Activated CD4-positive, alpha-beta T cell treated with anti-CD3 and anti-CD28 coated beads for 48 hours (primary cell): ENCODE measurements around the gene ATG9A.
"Not testable (repeated sequence)": the region's sequence is repeated elsewhere in the genome, so short reads cannot be mapped to it uniquely, and the experiment has no call there.

ENCODE experiments used
- DNase-seq: peaks from one replicate; pipeline ENCODE4 v3.0.0-alpha.2; 2020

The ATG9A gene

DNA sequence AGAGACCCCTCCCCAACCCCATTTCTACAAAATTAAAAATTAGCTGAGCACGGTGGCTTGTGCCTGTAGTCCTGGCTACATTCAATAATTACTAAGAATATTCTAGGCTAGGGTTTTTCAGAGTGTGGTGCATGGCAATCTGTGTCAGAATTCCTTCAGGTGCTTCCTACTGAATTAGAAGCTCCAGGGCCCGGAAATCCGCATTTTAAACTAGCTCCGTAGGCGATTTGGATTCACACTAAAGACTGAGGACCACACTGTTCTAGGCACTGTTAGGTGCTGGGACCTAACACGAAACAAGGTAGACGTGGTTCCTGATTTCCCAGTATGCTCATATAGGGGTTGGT is 23.5 kb downstream of the ATG9A start:
- no peak for DNase-seq

DNA sequence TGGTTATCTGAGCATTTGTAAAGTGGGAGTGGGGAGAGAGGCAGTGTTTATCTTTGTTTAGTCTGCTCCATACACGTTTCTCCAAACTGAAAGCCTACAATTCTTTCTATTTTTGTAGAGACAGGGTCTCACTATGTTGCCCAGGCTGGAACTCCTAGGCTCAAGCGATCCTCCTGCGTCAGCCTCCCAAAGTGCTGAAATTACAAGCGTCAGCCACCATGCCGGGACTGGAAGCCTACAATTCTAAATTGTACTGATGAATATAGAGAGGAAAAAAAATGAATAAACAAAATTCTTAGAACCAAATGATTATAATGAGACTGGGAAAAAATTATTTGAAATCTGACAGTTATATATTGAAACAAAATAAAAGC is 24.3 kb downstream of the ATG9A start:
- DNase-seq = no peak

DNA sequence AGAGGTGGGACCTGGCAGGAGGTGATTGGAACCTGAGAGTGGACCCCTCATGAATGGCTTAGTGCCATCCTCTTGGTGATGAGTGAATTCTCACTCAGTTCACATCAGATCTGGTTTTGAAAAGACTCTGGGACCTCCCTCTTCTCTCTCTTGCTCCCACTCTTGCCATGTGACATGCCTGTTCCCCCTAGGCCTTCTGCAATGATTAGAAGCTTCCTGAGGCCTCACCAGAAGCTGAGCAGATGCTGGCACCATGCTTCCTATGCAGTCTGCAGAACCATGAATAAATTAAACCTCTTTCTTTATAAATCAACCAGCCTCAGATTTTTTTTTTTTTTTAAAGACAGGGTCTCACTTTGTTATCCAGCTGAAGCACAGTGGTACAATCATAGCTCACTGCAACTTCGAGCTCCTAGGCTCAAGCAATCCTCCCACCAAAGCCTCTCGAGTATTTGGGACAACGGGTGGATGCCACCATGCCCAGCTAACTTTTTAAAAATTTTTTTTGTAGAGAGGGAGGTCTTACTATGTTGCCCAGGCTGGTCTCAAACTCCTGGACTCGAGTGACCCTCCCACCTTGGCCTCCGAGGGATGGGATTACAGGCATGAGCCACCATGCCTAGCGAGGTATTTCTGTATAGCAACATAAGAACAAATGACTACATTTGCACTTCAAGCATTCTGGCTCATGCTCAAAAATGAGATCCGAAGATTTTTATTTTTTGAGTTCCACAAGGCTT is 24.8 kb downstream of the ATG9A start:
- no peak for DNase-seq

DNA sequence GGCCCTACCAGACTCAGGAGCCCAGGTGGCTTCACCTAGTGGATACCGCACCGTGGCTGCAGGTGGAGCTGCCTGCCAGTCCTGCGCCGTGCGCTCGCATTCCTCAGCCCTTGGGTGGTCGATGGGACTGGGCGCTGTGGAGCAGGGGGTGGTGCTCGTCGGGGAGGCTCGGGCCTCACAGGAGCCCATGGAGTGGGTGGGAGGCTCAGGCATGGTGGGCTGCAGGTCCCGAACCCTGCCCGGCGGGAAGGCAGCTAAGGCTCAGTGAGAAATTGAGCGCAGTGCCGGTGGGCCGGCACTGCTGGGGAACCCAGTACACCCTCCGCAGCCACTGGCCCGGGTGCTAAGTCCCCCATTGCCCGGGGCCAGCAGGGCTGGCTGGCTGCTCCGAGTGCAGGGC is 28.1 kb downstream of the ATG9A start:
- not testable (repeated sequence) for DNase-seq

DNA sequence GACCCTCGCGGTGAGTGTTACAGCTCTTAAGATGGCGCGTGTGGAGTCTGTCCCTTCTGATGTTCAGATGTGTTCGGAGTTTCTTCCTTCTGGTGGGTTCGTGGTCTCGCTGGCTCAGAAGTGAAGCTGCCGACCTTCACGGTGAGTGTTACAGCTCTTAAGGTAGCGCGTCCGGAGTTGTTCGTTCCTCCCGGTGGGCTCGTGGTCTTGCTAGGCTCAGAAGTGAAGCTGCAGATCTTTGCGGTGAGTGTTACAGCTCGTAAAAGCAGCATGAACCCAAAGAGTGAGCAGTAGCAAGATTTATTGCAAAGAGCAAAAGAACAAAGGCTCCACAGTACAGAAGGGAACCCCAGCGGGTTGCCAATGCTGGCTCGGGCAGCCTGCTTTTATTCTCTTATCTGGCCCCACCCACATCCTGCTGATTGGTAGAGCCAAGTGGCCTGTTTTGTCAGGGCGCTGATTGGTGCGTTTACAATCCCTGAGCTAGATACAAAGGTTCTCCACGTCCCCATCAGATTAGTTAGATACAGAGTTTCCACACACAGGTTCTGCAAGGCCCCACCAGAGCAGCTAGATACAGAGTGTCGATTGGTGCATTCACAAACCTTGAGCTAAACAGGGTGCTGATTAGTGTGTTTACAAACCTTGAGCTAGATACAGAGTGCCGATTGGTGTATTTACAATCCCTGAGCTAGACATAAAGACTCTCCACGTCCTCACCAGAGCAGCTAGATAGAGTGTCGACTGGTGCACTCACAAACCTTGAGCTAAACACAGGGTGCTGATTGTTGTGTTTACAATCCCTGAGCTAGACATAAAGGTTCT is 28.7 kb downstream of the ATG9A start:
- DNase-seq = peak; percentile 26

DNA sequence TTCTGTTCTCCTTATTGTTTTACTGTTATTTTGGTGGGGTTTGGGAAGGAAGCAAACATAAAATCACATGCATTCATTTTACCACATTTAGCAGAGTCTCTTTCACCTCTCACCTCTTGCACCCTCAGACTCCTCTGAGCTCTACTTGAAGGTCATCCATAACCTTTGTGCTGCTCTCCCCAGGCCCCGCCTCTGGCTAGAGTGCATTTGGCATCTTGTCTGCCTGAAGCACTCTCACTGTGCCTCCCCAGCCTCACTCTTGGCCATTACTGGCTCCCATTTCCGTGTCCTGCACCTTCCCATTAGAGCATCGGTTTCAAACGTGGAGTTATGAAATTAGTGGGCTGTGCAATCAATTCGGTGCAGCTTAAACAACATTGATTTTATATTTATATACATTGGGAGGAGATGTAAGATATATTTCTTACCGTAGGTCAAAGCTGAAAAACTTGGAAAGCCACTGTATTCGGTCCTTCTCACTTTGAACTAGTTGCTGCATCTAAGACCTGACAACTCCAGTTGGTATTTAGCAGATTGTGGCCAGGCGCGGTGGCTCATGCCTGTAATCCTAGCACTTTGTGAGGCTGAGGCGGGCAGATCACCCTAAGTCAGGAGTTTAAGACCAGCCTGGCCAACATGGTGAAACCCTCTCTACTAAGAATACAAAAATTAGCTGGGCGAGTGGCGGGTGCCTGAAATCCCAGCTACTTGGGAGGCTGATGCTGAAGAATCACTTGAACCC is 29.8 kb downstream of the ATG9A start:
- DNase-seq = no peak

DNA sequence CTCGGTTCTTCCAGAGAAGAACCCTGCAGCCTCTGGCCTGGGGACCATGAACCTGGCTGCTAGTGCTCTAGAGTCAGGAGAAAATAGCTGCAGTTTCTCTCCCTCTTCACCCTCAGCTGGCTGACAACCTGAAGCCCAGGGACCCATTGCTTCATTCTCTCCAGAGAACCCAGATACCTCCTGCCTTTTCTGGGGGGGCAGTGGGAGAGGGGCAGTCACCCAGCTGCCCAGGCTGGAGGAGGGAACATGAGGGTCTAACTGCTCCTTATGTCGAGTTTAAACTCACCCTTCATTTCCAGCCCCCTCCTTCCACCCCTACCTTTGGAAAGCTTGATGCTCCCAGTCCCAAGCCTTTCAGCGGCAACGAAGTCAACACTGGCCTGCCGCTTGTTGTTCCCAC is 30.5 kb downstream of the ATG9A start:
- no peak for DNase-seq

DNA sequence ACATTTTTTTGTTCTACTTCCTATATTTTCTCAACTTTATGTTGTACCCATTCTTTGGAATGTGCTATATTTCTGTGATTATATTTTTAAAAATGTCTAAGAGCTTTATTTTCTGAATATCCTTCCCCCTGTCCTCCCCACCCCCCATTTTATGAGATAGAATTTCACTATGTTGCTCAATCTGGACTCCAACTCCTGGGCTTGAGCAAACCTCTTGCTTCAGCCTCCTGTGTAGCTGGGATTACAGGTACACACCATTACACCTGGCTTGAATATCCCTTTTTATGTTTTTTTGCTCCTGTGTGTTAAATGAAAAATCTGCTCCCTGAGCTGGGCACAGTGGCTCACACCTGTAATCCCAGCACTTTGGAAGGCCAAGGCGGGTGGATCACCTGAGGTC is 32.0 kb downstream of the ATG9A start:
- DNase-seq = no peak

DNA sequence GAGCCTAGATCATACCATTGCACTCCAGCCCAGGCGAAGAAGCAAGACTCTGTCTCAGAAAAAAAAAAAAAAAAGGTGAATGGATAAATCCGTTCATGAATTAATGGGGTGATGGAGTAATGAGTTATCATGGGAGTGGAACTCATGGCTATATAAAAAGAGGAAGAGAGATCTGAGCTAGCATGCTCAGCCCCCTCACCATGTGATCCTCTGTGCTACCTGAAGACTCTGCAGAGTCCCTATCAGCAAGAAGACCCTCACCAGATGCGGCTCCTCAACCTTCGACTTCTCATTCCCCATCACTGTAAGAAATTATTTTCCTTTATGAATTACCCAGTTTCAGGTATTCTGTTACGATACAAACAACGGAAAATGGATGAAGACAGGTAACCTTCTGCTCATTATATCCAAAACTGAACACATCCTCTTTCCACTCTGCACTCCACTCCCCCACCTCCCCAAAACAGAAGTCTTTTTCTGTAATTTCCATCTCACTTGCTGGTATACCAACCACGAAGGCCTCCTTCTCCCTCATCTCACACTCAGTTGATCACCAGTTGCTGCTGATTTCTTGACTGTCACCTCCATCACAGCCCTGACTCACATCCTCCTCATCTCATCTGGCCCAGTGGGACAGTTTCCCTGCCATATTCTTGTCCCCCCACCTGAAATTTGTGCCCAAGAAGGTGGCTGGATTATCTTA is 42.5 kb downstream of the ATG9A start:
- peak; percentile 42 for DNase-seq

DNA sequence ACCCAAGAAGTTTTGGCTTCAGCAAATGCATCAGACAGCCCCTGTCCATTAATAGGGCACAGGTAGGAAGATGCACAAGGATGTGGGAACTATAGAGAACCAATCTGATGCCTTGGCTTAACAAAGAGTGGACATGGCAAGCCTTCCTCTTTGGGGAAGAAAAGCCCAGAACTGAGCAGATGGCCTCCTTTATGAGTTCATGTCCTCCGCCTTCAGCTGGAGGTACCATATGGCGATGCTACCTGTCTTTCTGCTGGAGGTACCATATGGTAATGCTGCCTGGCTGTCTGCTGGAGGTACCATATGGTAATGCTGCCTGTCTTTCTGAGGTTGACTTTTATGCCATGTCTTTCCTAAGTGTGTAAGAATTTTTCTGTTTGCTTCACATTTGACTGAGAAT is 45.3 kb downstream of the ATG9A start:
- DNase-seq = no peak

DNA sequence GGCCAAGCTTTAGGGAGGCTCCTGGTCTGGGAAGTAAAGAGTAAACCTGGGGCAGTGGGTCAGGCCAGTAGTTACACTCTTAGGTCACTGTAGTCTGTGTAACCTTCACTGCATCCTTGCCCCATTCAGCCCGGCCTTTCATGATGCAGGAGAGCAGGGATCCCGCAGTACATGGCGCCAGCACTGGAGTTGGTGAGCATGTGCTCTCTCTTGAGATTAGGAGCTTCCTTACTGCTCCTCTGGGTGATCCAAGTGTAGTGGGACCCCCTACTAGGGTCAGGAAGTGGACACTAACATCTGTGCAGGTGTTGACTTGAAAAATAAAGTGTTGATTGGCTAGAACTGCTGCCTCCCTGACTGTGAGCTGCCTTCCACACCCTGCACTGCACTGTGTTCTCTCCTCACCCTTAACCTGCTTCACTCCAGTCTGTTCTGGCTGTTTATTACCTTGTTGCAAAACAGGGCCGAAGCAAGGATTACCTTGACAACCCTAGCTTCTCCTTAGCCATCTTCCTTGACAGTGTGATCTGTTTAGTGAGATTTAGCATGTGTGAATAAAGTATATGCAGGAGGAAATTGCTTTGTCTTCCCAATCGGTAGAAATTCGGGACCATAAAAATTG is 46.2 kb downstream of the ATG9A start:
- no peak for DNase-seq

DNA sequence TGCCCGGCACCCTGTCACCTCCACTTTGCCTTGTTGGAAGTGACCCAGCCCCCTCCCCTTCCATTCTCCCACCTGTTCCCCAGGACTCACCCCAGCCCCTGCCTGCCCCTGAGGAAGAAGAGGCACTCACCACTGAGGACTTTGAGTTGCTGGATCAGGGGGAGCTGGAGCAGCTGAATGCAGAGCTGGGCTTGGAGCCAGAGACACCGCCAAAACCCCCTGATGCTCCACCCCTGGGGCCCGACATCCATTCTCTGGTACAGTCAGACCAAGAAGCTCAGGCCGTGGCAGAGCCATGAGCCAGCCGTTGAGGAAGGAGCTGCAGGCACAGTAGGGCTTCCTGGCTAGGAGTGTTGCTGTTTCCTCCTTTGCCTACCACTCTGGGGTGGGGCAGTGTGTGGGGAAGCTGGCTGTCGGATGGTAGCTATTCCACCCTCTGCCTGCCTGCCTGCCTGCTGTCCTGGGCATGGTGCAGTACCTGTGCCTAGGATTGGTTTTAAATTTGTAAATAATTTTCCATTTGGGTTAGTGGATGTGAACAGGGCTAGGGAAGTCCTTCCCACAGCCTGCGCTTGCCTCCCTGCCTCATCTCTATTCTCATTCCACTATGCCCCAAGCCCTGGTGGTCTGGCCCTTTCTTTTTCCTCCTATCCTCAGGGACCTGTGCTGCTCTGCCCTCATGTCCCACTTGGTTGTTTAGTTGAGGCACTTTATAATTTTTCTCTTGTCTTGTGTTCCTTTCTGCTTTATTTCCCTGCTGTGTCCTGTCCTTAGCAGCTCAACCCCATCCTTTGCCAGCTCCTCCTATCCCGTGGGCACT is 46.9 kb downstream of the ATG9A start:
- peak; percentile 26 for DNase-seq

DNA sequence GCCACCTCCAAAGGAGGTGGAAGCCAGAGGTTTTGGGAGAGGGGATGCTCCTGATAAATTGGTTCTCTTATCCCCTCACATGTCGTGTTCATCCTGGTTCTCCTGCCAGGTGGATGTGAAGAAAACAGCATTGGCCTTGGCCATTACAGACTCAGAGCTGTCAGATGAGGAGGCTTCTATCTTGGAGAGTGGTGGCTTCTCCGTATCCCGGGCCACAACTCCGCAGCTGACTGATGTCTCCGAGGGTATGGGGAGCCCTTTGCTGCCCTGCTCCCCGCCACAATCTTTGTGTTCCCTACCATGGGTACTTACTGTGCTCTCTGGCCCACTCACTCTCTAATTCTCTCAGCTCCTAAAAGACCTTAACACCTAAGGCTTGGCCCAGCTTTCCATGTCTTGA is 47.9 kb downstream of the ATG9A start:
- no peak for DNase-seq

DNA sequence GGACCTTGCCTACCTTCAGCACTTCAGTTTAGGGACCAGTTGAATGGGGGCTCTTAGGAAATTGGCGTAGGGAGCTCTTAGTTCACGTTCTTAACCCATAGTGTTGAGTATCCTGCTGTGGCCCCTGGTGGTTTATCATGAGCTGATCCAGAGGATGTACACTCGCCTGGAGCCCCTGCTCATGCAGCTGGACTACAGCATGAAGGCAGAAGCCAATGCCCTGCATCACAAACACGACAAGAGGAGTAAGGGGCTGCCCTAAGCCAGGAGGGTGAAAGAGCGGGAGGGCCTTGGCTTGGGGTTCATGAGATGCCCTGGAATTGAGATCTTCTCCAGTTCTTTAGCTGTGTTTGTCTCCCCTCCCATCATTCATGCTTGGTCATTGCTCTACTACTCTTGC is 48.5 kb downstream of the ATG9A start:
- DNase-seq = no peak

DNA sequence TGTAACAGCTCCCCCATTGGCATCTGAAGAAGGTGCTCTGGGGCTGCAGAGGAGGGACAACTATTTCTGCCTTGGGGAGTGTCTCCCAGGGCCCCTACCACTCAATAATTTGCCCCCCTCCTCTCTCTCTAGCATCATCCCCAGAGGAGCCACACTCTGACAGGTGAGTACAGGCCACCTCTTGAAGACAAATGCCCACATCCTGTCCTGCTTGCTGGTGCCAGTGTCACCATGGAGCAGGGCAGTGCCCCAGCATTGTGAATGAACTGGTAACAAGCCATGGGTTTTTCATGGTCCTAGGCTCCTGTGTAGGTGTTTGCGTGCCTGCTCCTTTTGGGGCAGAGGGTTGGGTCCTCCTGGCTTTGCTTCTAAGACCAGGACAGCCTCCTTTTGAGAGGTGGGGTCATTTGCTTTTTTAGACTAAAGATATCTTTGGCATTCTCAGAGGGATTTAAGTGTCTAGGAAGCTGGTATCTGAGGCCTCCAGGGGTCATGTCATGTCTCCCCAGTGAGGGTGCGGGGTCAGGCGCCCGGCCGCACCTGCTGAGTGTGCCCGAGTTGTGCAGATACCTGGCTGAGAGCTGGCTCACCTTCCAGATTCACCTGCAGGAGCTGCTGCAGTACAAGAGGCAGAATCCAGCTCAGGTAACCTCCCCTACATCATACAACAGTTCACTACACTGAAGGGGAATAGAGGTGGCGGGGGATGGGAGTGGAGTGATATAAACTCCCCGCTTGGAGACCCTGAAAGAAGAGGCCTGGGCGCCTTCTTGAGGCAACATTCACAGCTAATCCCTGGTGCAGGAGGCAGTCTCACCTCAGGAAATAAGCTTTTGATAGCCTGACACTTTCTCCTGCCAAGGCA is 49.6 kb downstream of the ATG9A start:
- no peak for DNase-seq

DNA sequence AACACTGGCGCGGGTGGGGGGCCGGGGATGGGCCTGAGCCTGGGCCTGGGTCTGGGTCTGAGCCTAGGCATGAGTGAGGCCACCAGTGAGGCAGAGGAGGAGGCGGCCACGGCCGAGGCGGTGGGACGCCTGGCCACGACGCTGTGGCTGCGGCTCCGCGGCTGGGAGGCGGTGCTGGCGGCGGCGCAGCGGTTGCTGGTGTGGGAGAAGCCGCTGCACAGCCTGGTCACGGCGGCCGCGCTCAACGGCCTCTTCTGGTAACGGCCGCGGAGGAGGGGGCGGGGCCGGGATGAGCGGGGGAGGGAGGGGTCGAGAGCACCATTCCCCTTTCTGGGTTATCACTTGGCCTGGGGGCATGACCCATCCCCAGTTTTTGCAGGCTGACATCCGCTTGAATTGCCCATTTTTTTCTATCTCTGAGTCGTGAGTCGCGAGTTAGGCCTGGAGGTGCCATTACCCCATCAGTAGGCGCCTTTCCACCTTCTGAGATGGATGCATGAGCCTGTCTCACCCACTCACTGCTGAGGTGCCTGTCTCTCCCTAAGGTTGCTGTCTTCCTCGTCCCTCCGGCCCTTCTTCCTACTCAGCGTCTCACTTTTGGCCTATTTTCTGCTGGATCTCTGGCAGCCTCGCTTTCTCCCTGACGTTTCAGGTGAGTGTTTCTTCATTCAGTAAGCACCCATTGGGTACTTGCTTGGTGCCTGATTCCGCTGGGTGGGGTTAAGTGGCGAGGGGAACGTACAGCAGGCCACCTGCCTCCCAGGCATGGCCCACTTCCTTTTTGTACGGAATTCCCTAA is 50.9 kb downstream of the ATG9A start:
- peak; percentile 42 for DNase-seq

DNA sequence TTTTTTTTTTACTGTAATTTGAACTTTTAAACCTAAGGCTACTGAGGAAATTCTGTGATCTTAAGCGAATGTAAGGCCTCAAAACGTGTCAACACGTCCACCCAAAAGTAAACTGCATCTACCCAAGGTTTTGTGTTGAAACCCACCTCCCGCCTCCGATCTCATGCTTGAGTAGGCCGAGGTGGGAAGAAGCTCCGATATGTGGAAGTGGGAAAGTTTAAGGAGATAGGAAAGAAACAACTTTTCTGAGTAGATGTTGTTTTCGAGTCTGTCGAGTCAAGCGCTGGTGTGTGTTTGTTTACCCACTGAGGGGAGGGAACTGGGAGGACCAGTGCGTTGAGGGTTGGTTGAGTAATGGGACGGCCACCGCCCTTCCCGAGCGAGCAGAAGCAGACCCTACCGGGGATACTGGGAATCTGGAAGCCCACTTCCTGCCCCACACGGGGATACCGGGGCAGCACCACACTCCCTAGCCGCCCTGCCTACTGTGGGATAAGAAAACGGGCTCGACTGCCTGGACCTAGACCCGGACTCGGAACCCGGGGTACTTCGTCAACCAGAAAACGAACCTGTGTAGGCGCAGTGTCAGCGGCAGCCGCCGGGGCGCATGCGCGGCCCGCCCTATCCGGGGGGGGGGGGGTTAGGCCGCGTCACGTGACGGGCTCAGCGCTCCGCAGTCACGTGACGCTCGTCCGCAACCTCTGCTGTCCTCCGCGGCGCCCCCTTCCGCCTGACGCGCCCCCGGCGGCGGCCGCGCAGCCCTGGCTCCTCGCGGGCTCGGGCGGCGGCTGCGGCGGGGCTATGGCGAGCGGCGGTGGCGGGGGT is 51.7 kb downstream of the ATG9A start, which contains the start of gene RETREG2:
Gene RETREG2 (plus strand): TSS at position 724 of the 825 bp plus-strand sequence. CDS start 78 bp downstream, at position 802.
- DNase-seq = peak; percentile 82

DNA sequence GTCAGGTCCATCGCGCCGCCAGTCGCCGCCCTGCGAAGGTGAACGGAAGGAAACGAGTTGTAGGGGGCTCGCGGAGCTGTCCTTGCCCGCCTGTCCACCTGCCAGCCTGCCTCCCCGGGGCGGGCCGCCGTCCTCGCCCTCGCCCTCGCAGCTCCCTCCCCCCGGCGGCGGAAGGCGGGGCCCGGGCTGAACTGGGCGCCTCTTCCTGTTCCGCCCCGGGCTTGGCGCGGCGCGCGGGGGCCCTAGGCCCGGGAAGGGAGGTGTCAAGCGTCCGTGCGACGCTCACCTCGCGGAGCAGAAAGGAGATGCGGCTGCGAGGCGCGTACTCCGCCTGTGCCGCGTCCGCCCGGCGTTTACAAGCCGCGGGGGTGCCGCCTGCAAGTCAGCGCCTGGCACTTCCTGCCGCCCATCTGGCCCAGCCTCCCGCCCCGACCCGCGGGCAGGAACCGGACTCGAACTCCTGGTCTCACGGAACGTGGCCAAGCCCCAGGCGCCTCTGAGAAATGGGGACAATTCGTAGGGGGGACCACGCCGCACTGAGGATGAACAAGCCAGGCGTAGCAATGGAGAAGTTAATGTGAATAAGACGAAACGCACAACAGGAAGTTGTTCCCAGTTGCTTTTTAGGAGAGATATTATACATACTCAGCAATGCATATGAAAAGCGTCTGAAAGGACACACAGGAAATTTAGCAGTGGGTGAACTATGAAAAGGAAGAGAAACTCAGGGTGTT is 52.5 kb downstream of the ATG9A start, which contains the start of gene CNPPD1:
Gene CNPPD1 (minus strand): TSS at position 108 of the 734 bp plus-strand sequence. CDS start 97 bp downstream, at position 11.
- peak; percentile 90 for DNase-seq
